Kidney glomerular epithelial cell (primary cell): ENCODE data around the gene USP38.
A peak's percentile ranks its signal among the peaks of the same experiment; 100 is the strongest.
"Not testable (repeated sequence)": the region's sequence is repeated elsewhere in the genome, so short reads cannot be mapped to it uniquely, and the experiment has no call there.

Experiments used
- DNase-seq: peaks from one replicate; lab custom pipeline; 2025; lab: John Stamatoyannopoulos, UW

USP38 gene

GRCh38 chr4:143184503-143185252, at the start of gene USP38:
TSS of gene USP38 (plus strand) at chr4:143184917. CDS start at chr4:143185451, 534 bp downstream.
- peak; percentile 90 for DNase-seq

- DNase-seq, result no peak
Measured at GRCh38 chr4:143135358-143135757, 49.4 kb upstream of the USP38 start.

GRCh38 chr4:143140696-143141095, 44.0 kb upstream of the USP38 start:
- DNase-seq, result no peak

DNA sequence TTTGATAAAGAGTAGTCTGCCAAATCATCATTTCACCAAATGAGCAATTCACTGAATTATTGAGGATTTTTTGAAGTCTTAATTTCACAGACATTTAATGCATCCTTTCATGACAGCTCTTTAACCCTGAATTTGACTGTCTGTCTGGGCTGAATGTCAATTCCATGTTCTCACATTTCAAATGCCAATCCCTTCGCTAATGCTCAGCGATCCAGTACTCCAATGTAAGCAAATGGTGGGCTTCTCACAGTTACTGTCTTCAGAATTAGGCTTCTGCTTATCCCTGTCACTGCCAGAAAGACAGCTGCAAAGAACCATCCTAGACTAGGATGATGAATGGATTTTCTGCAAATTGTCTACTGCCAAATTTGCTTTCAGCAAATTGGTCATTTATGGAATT, 36.2 kb upstream of the USP38 start:
- DNase-seq, result no peak

DNA sequence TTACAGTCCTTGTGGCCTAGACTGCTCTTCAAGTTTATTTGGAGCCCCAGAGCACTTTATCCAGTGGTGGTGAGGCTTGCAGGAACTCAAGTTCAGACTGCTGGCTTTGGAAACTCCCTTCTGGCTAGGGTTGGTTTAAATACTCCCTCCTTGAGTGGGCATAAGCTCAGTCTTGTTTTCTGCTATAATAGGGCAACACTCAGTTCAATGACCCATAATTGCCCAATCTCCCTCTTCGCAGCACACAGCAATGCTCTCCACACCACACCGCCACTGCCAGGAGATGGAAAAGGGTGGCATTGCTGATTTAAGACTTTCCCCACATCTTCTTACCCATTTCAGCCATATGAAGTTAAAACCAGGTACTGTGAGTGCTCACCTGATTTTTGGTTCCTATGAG, 27.9 kb upstream of the USP38 start:
- DNase-seq, result no peak

GRCh38 chr4:143163614-143164013, 21.1 kb upstream of the USP38 start:
- DNase-seq, result no peak

DNA sequence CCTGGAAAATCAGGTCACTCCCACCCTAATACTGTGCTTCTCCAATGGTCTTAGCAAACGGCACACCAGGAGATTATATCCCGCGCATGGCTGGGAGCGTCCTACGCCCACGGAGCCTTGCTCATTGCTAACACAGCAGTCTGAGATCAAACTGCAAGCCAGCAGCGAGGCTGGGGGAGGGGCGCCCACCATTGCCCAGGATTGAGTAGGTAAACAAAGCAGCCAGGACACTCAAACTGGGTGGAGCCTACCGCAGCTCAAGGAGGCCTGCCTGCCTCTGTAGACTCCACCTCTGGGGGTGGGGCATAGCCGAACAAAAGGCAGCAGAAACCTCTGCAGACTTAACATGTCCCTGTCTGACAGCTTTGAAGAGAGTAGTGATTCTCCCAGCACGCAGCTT, 18.0 kb upstream of the USP38 start:
- not testable (repeated sequence) for DNase-seq

DNA sequence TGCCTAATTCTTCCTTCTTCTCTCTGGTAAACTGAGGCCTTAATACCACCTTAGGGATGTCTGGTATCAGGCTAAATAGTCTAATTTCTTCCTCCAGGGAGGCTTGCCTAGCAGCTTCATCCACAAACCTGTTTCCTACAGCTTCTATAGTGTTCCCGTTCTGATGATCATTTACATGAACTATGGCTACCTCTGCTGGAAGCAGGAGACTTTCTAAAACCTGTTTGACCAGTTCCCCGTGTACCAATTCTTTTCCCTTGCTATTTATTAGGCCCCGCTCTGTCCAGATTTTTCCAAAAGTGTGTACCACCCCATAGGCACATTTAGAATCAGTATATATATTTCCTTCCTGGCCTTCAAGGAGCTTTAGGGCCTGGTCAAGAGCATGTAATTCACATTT, 5.8 kb upstream of the USP38 start:
- no peak for DNase-seq

DNA sequence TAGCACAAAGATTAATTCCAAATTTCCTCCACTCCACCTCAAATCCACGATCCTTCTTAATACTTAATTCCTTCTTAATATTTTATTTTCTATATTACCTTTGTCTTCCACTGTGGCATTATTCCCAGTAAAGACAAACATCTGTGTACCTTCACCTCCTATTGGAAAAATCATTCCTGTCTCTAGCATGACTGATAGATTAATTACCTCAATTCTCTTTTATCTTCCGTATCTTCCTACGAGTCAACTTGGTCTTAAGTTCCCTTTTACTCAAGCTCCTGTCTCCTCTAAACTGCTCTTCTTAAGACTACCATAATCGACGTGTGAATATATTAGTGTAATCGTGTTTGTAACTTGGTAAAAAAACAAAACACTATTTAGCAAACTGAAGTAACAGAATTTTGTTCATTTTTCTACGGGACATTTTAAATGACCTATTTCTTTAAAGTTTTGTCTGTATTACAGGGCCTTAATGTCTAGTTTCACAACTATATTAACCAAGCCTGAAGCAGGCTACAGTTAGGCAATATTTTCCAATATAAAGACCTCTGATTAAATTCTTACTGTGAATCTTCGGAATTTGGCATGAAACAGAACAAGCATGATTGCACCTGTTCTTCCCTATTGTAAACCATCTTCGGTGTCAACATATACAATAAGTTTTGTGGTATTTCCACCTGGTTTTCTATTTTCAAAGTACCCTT, 1.1 kb upstream of the USP38 start:
- DNase-seq, result peak; percentile 20

GRCh38 chr4:143184217-143184502, 557 bp upstream of the USP38 start:
- no peak for DNase-seq

- DNase-seq, result no peak
Measured at GRCh38 chr4:143185253-143186107, 763 bp downstream of the USP38 start.

- DNase-seq, result peak; percentile 13
Measured at GRCh38 chr4:143186212-143186611, 1.5 kb downstream of the USP38 start.

DNA sequence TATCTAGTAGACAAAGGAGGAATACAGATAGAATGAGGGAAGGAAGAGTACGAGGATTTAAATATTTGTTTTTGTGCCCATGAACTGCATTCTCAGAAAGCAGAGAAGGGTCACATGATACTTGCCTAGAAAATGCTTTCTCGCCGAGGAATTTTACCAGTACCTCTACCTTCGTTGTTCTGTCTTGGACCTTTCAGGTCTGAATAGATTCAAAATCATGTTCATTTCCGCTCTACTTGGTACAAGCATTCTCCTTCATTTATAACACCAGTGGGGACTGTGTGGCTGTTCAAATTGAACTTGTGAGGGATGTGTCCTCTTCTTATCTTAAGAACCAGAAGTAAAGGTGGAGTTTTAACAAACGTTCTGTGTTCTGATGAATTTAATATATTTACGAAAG, 1.9 kb downstream of the USP38 start:
- no peak for DNase-seq

GRCh38 chr4:143188136-143189088, 3.7 kb downstream of the USP38 start:
- DNase-seq, result no peak

GRCh38 chr4:143189528-143189927, 4.8 kb downstream of the USP38 start:
- DNase-seq, result no peak

DNA sequence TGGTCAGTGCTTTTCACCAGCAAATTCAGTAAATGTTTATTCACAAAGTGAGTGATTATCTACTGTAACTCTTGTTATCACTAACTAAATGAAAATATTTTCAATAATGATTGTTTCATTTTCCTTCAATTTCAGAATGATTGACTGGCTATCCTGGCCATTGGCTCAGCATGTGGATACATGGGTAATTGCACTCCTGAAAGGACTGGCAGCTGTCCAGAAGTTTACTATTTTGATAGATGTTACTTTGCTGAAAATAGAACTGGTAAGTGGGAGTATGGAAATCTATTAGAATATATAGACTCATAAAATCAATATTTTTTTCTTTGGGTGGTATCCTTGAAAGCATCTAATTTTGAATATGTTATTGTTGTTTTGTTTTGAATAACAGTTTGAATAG, 10.9 kb downstream of the USP38 start:
- DNase-seq, result no peak

DNA sequence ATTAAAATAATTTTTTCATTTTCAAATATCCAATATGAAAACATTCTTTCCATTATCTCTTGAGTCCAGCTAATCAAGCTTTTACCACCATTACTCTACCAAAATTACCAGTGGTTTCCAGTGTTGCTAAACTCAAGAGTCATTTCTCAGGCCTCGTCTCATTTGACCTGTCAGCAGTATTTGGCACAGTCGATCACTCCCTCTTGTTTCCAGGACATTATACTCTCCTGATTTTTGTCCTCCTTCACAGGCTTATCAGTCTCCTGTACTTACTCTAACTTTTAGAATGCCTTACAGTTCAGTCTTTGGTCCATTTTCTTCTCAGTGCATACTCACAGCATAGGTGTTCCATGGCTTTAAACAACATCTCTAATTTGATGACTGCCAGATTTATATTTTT, 11.6 kb downstream of the USP38 start:
- DNase-seq, result no peak

GRCh38 chr4:143199503-143199902, 14.8 kb downstream of the USP38 start:
- DNase-seq, result no peak

DNA sequence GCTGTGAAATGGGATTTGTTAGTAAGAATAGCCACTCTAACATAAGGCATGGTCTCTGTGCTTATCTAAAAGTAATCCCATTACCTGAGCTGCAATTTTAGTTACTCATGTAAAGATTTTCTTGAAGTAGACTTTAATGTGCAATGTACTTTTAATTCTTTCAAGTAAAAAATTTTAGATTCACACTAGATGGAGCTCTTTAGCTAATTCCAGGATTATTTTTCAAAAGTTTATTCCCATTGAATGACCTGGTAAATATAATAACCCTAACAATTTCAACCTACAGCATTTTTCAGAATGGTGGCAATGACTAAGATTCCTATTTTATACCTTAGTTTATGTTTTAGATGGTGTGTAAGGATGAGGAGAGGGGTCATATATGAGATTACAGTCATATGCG, 18.1 kb downstream of the USP38 start:
- no peak for DNase-seq

DNA sequence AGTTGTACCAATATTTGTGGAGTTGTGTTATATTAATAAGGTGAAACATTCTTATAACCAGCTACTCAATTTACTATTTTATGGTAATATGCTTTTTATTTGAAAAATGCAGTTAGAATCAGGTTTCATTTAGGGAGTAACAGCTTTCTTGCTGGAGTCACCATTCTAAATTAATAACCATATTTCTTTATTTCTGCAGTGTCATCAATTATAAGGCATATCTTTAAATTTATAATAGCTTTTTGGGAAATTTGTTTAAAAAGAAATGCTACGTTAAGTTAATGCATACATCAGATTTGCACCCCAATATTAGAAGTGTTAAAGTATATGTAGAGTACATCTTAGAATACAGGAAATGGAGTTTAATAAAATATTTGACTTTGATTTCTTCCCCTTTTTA, 18.9 kb downstream of the USP38 start:
- no peak for DNase-seq

GRCh38 chr4:143207555-143207954, 22.8 kb downstream of the USP38 start:
- peak; percentile 25 for DNase-seq

DNA sequence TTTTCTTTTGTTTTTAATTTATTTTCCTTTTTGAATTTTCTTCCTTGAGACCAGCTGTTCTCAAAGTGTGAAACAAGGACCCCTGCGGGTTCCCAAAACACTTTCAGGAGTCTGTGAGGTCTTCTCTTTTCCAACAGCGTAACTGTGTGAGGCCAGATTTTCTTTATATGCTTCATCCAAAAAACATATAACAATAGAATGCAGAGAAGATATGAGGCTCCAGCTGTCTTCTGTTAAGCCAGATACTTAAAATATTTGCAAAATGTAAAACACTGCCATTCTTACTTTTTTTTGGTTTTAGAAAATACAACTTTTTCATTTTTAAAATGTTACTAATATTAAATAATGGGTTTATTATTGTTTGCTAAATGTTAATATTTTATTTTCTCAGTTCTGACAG, 27.8 kb downstream of the USP38 start:
- DNase-seq, result no peak
